ENCODE results near the gene TSPAN31. TPM values are rescaled to one million over a fixed set of nuclear protein-coding genes. Genes with fewer than 3 reads are reported as not detected.

TSPAN31 gene
- total and polyA plus RNA-seq, 9 of the 15 experiments (the other 6 are each of a cell fraction or from before 2014, with no cell fraction given): 11.3 to 26.4 (median 14.3) TPM

DNA sequence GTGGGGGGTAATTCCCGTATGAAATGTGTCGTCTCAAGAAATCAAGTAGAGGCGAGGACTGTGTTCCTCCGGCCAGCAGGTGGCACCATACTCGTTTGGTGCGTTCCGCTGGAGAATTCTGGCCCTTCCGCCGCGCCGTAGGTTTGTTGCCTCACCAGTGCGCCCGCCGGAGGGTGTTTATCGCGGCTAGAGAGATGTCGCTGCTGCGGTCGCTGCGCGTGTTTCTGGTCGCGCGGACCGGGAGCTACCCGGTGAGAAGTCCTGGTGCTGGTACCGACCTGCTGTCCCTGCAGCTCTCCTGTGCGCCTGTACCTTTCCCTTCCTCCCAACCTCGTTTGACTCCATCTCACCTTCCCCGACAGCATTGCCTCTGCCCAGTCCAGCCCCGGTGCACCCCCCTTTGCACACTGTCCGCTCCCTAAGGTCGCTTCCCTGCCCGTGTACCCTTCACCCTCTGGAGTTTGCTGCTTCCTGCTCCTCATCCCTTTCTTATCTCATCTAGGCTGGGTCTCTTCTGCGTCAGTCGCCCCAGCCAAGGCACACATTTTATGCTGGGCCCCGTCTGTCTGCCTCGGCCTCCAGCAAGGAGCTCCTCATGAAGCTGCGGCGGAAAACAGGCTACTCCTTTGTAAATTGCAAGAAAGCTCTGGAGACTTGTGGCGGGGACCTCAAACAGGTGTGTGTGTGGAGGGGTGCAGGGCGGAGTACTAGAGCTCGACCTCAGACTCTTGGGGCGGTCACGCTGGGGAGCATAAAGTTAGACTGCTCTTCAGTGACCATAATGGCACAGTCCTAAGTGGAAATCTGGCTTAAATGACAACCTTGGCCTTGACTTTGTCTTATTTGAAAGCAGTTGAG, 38.0 kb downstream of the TSPAN31 start, which contains the start of gene TSFM (continued):
- peak; percentile 47 for TF ChIP-seq NFIC (IDR thresholded peaks at IDR 0.05)
- no peak for TF ChIP-seq RHOXF2B (CRISPR knock-in tag; conservative IDR thresholded peaks at IDR 0.05)
- TF ChIP-seq ZNF668 (CRISPR knock-in tag; IDR thresholded peaks at IDR 0.05): no peak
- no peak for TF ChIP-seq NCOA6 (IDR thresholded peaks at IDR 0.05)
- peak; percentile 53 to 57 for TF ChIP-seq RAD21 (CRISPR knock-in tag; conservative IDR thresholded peaks at IDR 0.05 in 1 of 2, IDR thresholded peaks at IDR 0.05 in 1 of 2)
- no peak for TF ChIP-seq ZNF12 (CRISPR knock-in tag; IDR thresholded peaks at IDR 0.05)
- no peak for TF ChIP-seq NCOA2 (IDR thresholded peaks at IDR 0.05; ENCODE audit: partially characterized antibody in 2 of 2)
- peak in 1 of 2 experiments; percentile 60; a peak in 2 of 4 replicates for TF ChIP-seq SRF (CRISPR knock-in tag; IDR thresholded peaks at IDR 0.05)
- TF ChIP-seq MBD2 (IDR thresholded peaks at IDR 0.05; ENCODE audit: borderline replicate concordance, low read depth): peak; percentile 84
- TF ChIP-seq, protein P1, sequence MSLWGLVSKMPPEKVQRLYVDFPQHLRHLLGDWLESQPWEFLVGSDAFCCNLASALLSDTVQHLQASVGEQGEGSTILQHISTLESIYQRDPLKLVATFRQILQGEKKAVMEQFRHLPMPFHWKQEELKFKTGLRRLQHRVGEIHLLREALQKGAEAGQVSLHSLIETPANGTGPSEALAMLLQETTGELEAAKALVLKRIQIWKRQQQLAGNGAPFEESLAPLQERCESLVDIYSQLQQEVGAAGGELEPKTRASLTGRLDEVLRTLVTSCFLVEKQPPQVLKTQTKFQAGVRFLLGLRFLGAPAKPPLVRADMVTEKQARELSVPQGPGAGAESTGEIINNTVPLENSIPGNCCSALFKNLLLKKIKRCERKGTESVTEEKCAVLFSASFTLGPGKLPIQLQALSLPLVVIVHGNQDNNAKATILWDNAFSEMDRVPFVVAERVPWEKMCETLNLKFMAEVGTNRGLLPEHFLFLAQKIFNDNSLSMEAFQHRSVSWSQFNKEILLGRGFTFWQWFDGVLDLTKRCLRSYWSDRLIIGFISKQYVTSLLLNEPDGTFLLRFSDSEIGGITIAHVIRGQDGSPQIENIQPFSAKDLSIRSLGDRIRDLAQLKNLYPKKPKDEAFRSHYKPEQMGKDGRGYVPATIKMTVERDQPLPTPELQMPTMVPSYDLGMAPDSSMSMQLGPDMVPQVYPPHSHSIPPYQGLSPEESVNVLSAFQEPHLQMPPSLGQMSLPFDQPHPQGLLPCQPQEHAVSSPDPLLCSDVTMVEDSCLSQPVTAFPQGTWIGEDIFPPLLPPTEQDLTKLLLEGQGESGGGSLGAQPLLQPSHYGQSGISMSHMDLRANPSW (CRISPR knock-in tag; IDR thresholded peaks at IDR 0.05): no peak
- TF ChIP-seq ZNF431 (CRISPR knock-in tag; IDR thresholded peaks at IDR 0.05): no peak
- TF ChIP-seq, protein P2, sequence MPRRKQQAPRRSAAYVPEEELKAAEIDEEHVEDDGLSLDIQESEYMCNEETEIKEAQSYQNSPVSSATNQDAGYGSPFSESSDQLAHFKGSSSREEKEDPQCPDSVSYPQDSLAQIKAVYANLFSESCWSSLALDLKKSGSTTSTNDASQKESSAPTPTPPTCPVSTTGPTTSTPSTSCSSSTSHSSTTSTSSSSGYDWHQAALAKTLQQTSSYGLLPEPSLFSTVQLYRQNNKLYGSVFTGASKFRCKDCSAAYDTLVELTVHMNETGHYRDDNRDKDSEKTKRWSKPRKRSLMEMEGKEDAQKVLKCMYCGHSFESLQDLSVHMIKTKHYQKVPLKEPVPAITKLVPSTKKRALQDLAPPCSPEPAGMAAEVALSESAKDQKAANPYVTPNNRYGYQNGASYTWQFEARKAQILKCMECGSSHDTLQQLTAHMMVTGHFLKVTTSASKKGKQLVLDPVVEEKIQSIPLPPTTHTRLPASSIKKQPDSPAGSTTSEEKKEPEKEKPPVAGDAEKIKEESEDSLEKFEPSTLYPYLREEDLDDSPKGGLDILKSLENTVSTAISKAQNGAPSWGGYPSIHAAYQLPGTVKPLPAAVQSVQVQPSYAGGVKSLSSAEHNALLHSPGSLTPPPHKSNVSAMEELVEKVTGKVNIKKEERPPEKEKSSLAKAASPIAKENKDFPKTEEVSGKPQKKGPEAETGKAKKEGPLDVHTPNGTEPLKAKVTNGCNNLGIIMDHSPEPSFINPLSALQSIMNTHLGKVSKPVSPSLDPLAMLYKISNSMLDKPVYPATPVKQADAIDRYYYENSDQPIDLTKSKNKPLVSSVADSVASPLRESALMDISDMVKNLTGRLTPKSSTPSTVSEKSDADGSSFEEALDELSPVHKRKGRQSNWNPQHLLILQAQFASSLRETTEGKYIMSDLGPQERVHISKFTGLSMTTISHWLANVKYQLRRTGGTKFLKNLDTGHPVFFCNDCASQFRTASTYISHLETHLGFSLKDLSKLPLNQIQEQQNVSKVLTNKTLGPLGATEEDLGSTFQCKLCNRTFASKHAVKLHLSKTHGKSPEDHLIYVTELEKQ (CRISPR knock-in tag; IDR thresholded peaks at IDR 0.05): no peak
- peak; percentile 65 for TF ChIP-seq TAF9B (IDR thresholded peaks at IDR 0.05; ENCODE audit: partially characterized antibody)
- no peak for TF ChIP-seq ZFP1 (CRISPR knock-in tag; IDR thresholded peaks at IDR 0.05)
- no peak for TF ChIP-seq ZNF583 (CRISPR knock-in tag; IDR thresholded peaks at IDR 0.05)
- TF ChIP-seq L3MBTL2 (IDR thresholded peaks at IDR 0.05): peak; percentile 56; the same call in 1 of the 2 replicates
- TF ChIP-seq, protein P3, sequence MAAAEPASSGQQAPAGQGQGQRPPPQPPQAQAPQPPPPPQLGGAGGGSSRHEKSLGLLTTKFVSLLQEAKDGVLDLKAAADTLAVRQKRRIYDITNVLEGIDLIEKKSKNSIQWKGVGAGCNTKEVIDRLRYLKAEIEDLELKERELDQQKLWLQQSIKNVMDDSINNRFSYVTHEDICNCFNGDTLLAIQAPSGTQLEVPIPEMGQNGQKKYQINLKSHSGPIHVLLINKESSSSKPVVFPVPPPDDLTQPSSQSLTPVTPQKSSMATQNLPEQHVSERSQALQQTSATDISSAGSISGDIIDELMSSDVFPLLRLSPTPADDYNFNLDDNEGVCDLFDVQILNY (CRISPR knock-in tag; IDR thresholded peaks at IDR 0.05): peak; percentile 84
- no peak for TF ChIP-seq PHB2 (IDR thresholded peaks at IDR 0.05; ENCODE audit: low read depth)
- no peak for TF ChIP-seq ZNF143 (CRISPR knock-in tag; IDR thresholded peaks at IDR 0.05)
- TF ChIP-seq MYNN (IDR thresholded peaks at IDR 0.05): no peak; the same call in 1 of the 2 replicates
- TF ChIP-seq MYNN (CRISPR knock-in tag; IDR thresholded peaks at IDR 0.05): no peak
- TF ChIP-seq U2AF2 (optimal IDR thresholded peaks at IDR 0.05; ENCODE audit: low read depth, low read length): no peak

Data from K562 (cell line).